ENCODE results near the gene HECTD2. TPM values are rescaled to one million over a fixed set of nuclear protein-coding genes. Genes with fewer than 3 reads are reported as not detected.
A peak's percentile ranks its signal among the peaks of the same experiment; 100 is the strongest.

Gene HECTD2
- total RNA-seq, 1 donor from 2014 or later = 18.2 TPM

DNA sequence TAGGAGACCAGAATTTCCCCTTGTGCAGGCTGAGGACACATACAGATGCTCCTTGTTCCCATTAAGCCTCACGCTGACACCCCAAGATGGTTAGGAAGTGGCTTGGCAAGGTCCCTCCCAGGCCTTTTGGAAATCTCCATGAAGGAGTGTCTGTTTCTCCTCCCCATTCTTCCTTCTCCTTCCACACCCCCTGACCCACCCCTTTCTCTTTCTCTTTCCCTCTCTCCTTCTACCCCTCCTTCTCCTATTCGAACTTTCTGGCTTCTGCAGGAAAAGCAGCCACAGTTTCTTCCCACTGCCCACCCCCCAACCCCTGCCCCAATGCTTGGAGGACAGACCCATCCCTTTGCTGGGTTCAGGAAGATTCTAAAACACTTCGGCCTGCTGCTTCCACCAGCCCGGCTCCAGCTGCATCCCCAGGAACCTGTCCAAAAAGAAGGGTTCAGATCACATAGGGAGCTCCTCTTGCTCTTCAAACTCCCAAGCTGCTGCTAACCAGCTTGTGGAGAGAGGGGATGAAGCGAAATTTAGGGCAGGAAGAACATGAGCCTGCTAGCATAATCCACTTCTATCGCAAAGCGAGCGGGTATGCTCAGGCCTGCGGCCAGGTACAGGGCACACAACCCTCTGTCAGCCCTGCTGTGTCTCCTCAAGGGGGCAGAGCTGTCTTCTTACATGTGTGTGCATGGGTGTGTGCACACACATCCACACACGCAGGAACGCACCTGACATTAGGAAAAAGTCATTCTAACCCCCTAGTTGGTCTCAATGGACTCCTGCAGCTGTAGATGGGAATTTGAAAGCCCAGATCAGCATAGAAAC is 142.3 kb downstream of the HECTD2 start:
- DNase-seq (ENCODE audit: extremely low spot score, unreplicated experiment) = no peak
- Mint-ChIP-seq H3K36me3 (no peaks in the 10 kb centered on the region), H3K4me3 (no peak overlapping the region), H3K4me1 (ENCODE audit: unreplicated experiment) (peaks cover 22% of the 10 kb centered on the region), H3K27me3 (peaks cover 3% of the 10 kb centered on the region), H3K9me3 (no peaks in the 10 kb centered on the region), H3K27ac (peak overlapping the region; percentile 66)
- TF ChIP-seq, protein P1, sequence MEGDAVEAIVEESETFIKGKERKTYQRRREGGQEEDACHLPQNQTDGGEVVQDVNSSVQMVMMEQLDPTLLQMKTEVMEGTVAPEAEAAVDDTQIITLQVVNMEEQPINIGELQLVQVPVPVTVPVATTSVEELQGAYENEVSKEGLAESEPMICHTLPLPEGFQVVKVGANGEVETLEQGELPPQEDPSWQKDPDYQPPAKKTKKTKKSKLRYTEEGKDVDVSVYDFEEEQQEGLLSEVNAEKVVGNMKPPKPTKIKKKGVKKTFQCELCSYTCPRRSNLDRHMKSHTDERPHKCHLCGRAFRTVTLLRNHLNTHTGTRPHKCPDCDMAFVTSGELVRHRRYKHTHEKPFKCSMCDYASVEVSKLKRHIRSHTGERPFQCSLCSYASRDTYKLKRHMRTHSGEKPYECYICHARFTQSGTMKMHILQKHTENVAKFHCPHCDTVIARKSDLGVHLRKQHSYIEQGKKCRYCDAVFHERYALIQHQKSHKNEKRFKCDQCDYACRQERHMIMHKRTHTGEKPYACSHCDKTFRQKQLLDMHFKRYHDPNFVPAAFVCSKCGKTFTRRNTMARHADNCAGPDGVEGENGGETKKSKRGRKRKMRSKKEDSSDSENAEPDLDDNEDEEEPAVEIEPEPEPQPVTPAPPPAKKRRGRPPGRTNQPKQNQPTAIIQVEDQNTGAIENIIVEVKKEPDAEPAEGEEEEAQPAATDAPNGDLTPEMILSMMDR (conservative IDR thresholded peaks at IDR 0.05) = peak; percentile 33

DNA sequence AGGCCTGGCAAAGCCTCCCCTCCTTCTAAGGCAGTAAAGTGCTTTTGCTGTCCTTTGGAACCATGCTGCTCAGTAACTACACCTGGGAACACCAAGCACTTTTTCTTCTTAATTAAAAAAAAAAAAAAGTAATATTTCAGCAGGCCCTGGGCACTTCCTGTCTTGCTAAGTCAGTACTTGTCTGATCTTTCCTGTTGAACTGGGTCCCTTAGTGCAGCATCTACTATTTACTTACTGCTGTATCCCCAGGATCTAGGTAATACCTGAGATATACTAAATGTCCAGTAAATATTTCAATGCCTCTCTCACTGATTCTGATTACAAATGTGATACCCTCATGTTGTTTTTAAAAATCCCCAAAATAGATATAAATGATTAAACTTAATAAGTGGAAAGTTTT is 145.3 kb downstream of the HECTD2 start:
- H3K27me3 Mint-ChIP-seq = peaks cover 3% of the 10 kb centered on the region
- TF ChIP-seq, protein P1 (conservative IDR thresholded peaks at IDR 0.05) = no peak
- H3K27ac Mint-ChIP-seq = no peak overlapping the region
- DNase-seq (ENCODE audit: extremely low spot score, unreplicated experiment) = no peak
- H3K9me3 Mint-ChIP-seq = no peaks in the 10 kb centered on the region
- no peak overlapping the region for H3K4me3 Mint-ChIP-seq
- no peaks in the 10 kb centered on the region for H3K36me3 Mint-ChIP-seq
- peaks cover 28% of the 10 kb centered on the region for H3K4me1 Mint-ChIP-seq (ENCODE audit: unreplicated experiment)

DNA sequence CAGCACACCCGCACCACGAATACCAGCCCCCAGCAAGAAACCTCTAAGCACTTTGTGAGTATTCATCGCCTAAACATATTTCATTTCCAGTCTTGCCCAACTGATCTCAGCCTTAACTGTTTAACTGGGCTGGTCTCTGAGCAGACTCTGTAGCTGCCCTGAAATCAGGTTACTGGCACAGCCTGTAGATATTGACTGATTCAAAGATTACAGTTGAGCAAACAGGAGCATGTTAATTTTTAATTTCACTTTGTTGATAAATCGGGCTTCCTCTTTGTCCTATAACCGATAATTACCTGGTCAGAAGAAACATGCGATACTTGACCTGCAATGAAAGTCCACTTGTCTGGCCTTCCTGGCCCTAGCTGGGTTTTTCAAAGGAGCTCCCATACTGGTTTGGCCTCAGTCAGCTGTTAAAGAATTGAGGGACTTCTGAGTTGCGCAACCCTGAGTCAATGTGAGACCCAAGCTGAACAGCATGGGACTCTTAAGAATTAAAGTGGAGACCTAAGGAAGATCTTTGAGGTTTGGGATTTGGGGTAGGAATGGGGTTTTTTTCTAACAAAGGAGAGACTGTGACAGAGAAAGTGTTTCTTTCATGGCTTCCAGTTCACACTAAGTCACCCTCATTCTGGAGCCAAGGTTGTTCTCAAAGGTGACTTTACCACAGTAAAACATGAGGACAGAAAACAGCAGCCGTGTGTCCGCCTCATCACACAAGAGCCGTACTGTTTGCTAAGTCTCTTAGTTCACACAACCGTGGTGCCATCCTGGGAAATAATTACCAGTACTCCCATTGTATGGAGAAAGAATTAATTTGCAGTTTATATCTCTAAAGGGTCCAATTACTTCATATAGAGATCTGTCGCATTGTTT is 146.8 kb downstream of the HECTD2 start:
- TF ChIP-seq, protein P1 (conservative IDR thresholded peaks at IDR 0.05) = no peak
- Mint-ChIP-seq H3K4me1 (ENCODE audit: unreplicated experiment) (peaks cover 22% of the 10 kb centered on the region), H3K27me3 (peaks cover under 1% of the 10 kb centered on the region), H3K27ac (peak overlapping the region; percentile 86), H3K9me3 (peaks cover 7% of the 10 kb centered on the region), H3K36me3 (no peaks in the 10 kb centered on the region), H3K4me3 (peak overlapping the region; percentile 71)
- no peak for DNase-seq (ENCODE audit: extremely low spot score, unreplicated experiment)

DNA sequence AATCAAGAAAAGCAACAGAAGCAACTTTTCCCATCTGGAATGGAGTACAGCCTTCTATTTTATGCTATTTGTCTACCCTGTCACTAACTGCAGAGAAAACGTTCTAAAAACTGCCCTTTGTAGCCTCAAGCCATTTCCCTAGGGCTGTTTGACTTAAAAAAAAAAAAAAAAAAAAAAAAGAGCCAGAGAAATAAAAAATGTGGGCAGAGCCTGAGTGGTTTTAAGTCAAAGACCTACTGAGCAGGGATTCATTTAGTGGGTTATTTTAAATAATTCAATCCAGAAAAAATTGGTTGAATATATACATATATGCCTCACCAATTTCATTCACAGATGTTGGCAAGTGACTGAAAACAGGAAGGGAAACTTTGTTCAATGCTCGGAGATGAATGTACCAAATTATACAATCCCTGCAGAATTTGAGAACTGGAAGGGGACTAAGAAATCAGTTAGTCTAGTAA is 147.5 kb downstream of the HECTD2 start:
- peak overlapping the region; percentile 46 for H3K4me3 Mint-ChIP-seq
- DNase-seq (ENCODE audit: extremely low spot score, unreplicated experiment) = no peak
- H3K27me3 Mint-ChIP-seq = no peaks in the 10 kb centered on the region
- no peaks in the 10 kb centered on the region for H3K36me3 Mint-ChIP-seq
- peaks cover 25% of the 10 kb centered on the region for H3K4me1 Mint-ChIP-seq (ENCODE audit: unreplicated experiment)
- TF ChIP-seq, protein P1 (conservative IDR thresholded peaks at IDR 0.05) = no peak
- H3K9me3 Mint-ChIP-seq = peaks cover 7% of the 10 kb centered on the region
- peak overlapping the region; percentile 86 for H3K27ac Mint-ChIP-seq

DNA sequence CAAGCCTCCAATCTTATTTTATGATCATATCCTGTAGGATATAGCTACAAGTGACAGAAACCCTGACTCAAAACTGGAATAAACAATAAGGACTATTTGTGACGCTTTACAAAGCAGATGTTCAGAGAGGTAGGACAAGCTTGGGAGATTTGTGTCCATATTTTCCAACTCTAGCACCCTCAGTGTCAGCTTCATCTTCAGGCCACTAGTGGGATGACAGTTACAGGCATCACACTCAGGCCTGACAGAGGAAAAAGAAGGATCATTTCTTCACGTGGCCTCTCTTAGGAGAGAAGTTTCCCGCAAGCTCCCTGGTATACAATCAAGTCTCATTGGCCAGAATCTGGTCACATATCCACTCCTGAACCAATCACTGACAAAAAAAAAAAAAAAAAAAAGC is 148.3 kb downstream of the HECTD2 start:
- Mint-ChIP-seq H3K4me3 (no peak overlapping the region), H3K27me3 (no peaks in the 10 kb centered on the region), H3K9me3 (peaks cover 7% of the 10 kb centered on the region), H3K4me1 (ENCODE audit: unreplicated experiment) (peaks cover 26% of the 10 kb centered on the region), H3K36me3 (no peaks in the 10 kb centered on the region), H3K27ac (no peak overlapping the region)
- no peak for DNase-seq (ENCODE audit: extremely low spot score, unreplicated experiment)
- TF ChIP-seq, protein P1 (conservative IDR thresholded peaks at IDR 0.05) = no peak
